ENCODE measurements around the gene RFLNA.

Gene RFLNA

DNA sequence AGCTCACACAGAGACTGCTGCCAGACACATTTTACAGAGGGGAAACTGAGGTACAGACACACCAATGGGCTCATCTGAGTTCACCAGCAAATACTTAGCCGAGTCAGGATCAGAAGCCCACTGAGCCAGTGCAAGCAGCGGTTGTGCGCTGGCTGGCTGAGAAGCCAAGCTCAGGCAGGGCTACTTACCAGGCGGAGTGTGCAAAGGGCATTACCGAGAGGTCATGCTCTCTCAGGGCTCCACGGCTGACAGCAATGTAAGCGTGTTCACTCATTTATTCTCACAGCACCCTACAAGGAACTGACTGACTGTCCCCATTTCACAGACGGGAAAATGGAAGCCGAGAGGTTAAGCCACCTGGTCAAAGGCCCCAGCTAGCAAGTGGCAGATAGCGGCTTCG is 63.7 kb downstream of the RFLNA start:
- DNase-seq (ENCODE audit: low read depth in 2 of 2), result no peak

- no peak for DNase-seq (ENCODE audit: low read depth in 2 of 2)
Observed at GRCh38 chr12:124359671-124360581, 65.0 kb downstream of the RFLNA start.

DNA sequence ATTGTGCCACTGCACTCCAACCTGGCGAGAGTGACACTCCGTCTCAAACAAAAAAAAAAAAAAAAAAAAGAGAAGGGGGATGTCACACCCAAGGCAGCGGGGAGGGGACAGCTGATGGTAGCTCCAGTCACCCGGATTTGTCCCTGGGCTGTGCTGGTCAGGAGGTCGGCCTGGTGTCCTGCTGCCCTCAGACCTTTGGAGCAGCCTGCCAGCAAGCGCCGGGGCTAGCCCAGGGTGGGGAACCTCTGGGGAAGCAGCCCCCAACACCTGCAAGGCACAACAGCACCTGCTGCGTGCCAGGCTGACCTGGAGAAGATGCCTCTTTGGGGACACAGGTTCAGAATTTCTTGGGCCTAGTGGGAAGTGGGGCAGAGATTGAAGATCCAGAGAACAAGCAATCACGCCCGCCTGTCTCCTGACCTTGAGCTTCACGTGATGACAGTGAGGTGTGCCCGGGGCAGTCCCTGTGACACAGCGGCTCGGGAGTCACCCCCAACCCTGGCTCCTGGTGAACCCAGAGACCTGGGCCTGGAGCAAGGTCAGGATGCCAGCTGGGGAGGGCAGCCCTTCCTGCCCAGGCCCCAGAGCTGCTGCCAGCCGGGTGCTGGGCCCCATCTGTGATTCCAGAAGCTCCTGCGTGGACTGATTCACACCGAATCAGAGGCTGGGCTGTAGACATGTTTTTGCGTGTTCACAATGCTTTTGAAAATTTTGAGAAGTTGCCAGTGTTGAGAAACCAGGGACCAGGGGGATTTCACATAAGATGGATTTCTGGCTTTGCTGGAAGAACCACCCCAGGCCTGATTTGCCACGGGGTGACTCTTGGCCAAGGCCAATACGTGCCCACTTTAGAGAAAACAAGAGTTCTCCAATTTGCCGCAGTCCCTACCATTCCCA is 66.4 kb downstream of the RFLNA start:
- DNase-seq (ENCODE audit: low read depth in 2 of 2), result no peak

GRCh38 chr12:124361996-124362395 is 67.1 kb downstream of the RFLNA start:
- no peak for DNase-seq (ENCODE audit: low read depth in 2 of 2)

DNA sequence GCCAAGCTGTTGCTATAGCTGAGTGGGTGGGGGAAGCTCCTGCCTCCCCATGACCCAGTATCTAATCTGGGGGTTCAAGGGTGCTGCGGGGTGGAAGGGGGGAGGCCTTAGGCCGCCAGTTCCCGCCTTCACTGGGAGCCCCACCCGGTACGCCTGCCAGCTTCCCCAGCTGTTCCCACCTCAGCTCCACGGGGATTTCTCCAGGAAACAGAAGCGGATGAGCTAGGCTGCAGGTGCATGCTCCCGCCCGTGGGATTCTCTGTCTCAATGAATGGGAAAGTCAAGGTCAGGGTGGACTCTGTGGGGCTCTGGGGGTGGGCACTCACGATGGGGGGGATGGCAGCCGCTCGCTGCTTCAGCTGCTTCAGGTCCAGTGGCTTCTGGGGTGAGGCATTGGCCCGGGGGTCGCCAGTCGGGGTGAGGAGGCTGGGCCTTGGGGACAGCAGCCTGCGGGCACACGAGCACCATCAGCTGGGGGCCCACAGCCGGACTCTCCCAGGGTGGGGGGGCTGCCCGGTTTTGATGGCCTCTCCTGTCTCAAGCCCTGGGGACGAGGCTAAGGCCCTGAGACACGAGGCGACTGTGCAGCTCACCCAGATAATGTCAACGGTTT is 68.6 kb downstream of the RFLNA start:
- no peak for DNase-seq (ENCODE audit: low read depth in 2 of 2)

GRCh38 chr12:124364543-124364942 is 69.7 kb downstream of the RFLNA start:
- DNase-seq (ENCODE audit: low read depth in 2 of 2), result no peak
